Right lobe of liver (tissue), 4 donors: Measurements from ENCODE around the gene DES.

Source experiments
- CTCF ChIP-seq, 4 donors: fragments of 200-600 bp in 3 of 4; fragments of 450-650 bp in 1 of 4; IDR thresholded peaks; one replicate each; pipeline versions ENCODE4 v1.5.1 to v1.8.0; 2016 to 2022; ENCODE audit warnings: antibody characterized with exemption in 4 of 4, mild to moderate bottlenecking in 2 of 4
- POLR2A ChIP-seq: fragments of 450-650 bp; IDR thresholded peaks from one replicate; pipeline ENCODE4 v1.6.1; 2017; ENCODE audit warnings: antibody characterized with exemption, mild to moderate bottlenecking
- donor health status: DM: no; HTN: no; CAD: no.
- donor health status: DM: no; HTN: no; CAD: no.
- donor health status: DM: no; HTN: yes; CAD: no.

- no peak for TF ChIP-seq CTCF (IDR thresholded peaks at IDR 0.05)
- no peak for TF ChIP-seq POLR2A
These were observed 56.3 kb downstream of the DES start for GRCh38 chr2:219474285-219475060.
